T-helper 2 cell treated with Interferon-gamma antibody and Interleukin-4, amounts not matched to agents 100 ng/mL and 5 ng/mL, for 36 hours (primary cell): ENCODE measurements around the gene ZMIZ1. TPM values are rescaled to one million over a fixed set of nuclear protein-coding genes. Genes with fewer than 3 reads are reported as not detected.

Experiments
- intact Hi-C: fragments of 100-400 bp; cut with micrococcal nuclease; formaldehyde crosslinking; loops from one replicate; pipeline ENCODE4 v1.15.1; 2023
- total RNA-seq: library from RNA; stranded (reverse); gene quantifications from 2 replicates; pipeline ENCODE4 v1.2.3, GENCODE V29; 2022

ZMIZ1 gene
- total RNA-seq, 1 donor from 2014 or later = 45.8 TPM

DNA sequence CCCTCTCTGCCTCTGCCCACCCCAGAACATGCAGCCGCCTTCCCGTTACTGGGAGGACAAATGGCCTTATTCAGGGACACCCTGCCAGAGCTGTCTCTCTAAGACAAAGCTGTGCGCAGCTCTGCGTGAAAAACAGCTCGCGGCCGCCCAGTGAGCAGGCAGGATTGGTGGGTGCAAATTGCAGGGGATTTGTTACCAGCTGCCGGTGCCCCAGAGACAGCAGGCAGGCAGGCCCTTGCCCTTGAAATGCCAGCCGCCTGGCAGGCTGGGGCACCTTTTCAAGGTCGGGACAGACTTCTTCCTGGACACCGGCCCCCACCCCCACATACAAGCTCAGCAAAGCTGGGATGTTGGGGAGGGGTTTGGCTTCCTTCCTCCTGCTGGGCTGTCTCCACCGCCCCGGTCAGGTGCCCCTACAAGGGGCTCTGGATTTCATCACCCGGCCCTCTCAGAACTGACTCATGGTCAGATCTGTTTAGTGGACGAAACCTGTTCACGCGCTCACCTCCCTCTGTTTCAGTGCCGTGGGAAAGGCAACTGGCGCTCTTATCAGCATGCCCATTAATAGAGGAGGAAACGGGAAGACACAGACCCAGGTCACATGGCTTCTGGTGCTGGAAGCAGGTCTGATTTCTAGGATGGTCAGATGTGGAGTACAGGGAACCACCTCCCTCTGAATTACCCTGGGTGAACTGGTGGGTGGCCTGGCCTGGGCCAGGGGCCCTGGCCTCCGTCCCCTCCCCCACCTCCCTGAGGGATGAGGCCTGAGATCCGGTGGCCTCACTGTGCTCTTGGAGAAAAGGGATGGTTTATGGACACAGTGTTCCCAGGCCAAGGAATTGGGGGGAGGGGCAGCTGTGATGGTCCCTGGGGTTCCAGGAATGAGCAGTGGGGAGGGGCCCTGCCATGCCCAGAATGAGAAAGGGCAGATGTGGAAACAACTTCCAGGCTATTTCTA, 154.6 kb downstream of the ZMIZ1 start:
- intact Hi-C loops = no loop called here

DNA sequence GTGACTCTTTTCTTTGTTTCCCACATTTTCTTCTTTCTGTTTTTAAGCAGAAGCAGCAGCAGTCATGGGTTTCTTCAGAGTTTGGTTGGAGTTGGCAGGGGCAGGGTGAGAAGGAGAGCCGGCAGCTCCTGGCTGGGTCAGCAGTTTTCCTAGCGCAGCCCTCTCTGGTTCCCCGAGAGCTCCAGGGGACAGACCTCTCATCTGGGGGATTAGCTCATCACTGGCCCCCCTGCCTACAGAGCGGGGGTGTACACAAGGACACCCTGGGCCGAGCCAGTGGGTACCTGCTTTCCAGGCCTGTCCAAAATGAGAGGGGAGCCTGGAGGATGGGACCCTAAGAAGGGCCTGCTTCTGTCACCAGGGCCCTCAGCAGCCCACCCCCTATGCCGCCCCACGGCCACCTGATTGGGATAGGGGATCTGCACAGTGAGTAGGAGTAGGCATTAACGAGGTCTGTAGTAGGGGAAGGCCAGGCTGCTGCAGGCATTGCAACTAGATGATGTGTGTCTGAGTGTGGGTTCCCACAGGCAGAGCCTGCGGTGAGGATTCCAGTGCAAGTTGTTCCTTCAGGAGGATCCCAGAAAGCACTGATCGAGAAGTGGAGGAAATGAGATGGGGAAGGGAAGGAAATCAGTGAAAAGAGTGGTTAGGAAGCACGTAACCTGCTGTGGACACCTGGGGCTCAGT, 155.6 kb downstream of the ZMIZ1 start:
- intact Hi-C loops = no loop called here

DNA sequence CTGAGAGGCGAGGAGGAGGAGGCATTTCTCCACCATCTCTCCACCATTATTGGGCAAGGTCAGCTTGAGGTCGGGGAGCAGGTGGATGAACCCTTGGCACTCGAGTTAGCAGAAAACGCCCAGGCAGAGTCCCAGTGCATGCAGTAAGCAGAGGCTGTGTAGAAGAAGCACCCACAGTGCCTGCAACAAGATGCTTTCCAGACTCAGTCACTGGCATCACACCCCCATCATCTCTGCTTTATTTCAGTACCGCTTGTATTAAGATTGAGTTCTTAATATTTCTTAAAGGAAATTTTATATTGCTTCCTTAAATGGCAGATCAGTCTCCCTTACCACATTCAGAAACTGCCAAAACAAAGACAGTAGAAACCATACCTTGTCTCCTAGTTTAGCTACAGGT, 156.2 kb downstream of the ZMIZ1 start:
- intact Hi-C loops = no loop called here

DNA sequence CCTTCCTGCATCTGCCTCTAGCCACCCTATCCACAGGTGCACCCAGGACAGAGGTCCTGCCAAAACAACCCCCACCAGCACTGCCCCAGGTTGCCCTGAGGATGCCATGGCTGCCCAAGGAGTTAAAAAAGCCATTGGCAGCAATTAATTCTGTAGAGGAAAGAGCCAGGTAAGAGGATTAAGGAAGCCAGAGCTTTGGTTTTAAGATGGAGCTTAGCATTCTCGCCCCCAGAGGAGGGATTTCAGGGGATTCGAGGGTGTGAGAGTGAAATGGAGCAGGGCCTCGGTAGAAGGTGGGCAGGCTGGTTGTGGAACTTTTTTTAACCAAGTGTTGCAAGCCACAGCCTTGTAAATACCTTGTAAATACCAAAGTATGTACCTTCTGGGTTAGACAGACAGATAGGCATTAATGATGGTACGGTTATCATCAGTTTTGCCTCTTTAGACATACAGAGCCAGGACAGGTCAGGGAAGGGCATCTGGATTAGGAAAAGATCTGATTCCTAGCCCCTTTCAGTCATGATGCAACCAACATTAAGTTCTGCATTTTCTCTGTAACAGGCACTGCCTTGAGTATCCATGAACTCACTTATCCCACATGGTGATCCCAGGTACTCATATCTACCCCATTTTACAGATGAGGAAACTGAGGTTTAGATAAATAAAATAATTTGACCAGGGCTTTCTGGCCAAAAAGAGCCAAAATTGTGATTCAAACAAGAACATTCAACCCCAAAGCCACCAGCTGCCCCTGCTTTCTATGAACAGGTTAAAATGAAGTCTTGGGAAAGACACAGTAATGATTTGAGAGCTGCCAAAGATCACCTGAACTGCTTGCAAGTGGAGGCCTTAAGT, 157.9 kb downstream of the ZMIZ1 start:
- intact Hi-C loops = no loop called here

DNA sequence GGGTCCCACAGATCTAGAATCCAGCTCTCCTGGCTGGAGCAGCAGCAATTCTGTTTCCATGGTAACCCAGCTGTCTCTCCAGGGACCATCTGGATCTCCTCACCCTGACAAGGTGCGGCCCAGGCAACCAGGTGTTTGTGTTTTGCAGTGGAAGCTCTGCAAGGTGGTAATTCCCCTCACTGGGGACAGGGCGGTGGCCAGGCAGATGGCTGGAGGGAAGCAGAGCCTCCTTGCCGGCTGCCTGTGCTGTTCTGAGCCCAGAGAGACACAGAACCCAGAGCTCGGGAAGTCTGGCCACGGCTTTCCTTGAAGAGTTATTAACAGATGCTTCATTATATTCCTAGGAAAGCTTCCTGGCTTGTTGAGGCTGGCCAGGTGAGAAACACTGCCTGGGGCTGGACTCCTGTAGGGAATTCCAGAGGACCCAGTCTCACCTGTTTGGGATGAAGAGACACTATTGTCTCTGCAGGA, 160.3 kb downstream of the ZMIZ1 start:
- intact Hi-C loops = no loop called here

DNA sequence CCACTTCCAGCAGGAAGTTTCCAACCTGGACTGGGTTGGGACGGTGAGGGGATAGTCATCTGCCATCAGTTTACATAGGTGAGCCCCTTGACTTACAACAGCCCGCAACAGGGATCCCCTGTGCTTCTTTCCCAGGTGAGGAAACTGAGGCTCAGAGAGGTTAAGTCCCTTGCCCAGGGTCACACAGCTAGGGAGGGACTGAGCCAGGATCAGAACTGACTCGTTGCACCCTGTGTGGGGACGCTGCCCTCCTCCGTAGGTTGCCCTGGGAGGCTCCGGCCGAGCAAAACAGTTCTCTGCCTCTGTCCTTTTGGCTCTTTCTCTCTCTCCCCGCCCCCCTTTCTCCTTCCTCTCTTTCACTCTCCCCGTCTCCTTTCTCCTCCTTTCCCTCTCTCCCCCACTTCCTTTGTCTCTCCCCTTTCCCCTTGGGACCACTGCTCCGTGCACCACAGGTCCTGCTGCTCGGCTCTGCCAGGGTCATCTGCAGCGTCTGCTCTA, 161.1 kb downstream of the ZMIZ1 start:
- intact Hi-C loops = no loop called here

DNA sequence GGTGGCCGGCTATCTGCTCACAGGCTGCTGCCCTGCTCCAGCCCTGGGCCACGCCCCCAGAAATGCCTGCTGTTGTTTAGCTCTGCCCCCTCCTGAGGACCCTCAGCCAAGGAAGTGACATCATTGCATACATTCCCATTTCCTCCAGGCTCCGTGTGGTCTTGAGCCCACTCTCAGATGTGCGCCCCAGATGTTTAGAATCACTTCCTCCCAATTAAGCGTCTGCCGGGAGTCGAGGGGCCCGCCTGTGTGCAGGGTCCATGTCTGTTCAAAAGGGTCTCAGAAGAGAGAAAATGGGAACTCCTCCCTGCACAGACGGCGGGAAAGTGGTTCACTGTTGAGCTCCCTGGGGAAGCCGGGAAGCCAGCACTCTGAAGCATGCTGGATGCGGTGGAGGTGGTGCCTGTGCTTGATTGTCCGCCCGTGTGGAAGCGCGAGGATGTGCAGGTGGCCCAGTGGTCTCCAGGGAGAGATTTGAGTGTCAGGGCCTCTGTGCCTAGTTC, 161.6 kb downstream of the ZMIZ1 start:
- intact Hi-C loops = no loop called here

DNA sequence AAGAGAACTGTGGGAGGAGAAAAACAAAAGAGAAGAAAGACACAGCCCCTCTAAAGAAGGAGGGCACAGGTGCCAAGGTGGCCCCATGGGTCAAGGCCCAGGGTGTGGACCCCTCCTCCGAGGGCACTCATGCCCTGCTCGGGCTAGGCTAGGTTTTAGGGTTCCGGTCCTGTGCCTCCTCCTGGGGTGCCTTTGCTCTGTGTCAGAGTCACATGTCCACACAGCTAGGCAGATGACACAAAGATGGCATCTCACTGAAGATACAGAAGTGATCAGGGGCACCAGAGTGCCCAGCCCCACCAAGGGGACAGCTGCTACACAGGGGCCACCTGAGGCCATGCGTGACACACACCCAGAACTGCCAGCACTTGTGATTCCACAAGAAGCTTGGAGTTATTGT, 162.1 kb downstream of the ZMIZ1 start:
- intact Hi-C loops = no loop called here

DNA sequence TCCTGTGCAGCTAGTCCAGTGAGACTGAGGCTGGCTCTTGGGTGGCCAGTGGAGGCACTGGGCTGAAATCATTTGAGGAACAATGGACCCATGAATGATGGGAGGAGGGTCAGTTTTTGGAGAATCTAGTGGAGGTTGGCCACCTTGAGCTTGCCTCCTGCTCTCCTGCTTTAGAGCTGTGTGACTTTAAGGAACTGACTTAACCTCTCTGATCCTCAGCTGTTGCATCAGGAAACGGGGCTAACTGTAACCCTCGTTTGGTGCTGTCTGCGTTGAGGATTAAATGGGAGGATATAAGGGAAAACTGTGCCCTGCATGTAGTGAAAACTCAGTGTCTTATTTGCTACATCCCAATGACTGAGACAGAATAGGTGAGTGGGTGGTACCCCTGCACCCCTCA, 163.1 kb downstream of the ZMIZ1 start:
- intact Hi-C loops = no loop called here

DNA sequence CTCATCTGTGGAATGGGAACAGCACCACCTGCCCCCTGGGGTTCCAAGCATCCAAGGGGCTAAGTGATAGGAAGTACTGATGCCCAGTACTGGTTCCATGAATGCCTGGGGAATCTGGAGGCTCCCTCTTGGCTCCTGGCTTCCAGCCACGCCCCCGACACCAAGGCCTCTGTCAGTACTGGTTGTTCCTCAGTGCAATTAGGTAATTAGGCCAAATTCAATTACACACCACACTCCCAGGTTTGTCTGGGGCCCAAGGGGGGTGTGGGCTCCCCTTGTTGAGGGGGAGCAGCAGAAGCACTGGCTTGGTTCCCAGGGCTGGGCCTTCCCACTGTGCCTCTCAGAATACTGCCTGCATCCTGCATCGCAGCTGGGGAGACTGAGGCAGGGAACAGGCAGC, 164.1 kb downstream of the ZMIZ1 start:
- intact Hi-C loops = no loop called here

DNA sequence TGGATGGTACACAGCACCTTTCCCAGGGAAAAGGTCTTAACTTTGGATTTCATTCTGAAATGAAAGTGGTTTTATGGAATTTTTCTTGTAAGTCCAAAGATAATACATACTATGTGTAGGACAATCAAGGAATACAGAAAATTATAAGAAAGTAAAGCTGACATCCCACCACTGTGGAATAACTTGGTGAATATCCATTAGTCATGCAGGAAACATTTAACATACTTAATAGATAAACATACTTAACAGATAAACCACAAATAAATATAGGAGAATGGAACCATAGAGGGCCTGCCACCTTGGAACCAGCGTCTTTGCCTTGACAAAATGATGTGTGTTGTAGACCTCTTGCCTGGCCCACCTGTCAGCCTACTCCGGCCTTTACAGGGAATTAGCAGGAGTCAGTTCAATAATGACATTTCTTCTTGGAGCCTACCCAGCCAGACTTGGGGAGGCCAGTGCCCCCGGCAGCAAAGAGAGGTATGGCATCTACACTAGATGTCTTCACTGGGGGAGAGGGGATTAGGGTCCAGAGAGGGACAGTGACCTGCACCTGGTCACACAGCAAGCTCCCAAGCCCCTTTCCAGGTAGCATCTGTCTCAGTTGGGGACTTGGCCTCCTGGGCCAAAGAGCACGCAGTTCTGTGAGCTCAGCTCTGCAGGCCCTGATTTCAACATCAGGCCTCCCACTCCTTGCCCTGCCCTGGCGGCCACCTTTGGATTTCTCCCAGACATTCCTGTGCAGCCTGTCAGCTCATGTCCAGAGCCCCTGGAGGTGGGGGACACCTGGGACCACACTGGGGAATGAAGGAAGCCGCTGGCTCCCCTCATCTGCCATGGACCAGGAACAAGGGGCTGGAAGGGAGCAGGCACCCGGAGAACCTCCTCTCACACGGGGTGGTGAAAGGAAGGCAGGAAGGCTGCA, 165.9 kb downstream of the ZMIZ1 start:
- intact Hi-C loops = no loop called here

DNA sequence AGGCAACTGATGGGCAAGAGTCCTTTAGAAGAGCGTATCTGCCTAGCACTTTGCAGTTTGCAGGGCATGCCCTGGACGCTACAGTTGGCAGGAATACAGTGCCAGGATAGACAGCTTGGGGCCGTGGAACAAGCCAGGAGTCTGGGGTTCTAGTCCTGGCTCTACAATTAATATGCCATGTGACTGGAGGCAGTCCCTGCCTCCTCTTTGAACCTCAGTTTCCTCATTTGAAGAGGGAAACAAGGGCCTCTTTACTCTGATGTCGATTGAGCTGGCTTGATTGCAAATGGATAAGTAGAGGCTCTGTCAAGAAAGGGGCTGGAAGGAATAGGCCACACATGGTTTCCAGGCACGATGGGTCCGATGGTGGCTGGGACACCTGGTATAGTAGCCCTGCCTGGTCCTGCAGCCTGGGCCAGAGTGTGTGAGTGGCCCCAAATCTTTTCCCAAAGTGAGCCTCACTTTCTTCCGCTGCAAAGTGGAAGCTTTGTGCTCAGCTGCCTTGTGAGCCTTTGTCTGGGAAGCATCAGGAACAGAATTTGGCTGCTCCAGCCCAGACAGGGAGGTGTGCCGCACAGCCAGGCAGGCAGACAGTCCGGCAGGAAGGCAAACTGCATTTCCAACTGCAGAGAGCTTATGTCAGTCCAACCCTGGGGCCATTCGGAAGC, 167.1 kb downstream of the ZMIZ1 start:
- intact Hi-C loops = no loop called here

DNA sequence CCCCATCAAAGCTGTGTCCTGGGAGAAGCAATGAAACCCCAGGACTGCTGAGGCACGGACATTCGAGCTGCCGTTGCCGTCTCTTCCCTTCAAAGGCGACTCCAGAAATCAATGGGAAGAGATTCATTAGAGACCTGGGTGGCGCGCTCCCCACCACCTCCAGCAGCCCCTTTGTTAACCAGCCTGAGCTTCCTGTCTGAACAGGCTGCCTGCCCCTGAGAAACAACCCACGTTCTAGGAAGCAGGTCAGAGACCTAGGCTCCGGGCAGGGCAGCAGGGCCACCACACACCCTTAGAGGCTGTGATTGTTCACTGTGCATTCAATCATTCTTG, 167.6 kb downstream of the ZMIZ1 start:
- intact Hi-C loops = no loop called here

DNA sequence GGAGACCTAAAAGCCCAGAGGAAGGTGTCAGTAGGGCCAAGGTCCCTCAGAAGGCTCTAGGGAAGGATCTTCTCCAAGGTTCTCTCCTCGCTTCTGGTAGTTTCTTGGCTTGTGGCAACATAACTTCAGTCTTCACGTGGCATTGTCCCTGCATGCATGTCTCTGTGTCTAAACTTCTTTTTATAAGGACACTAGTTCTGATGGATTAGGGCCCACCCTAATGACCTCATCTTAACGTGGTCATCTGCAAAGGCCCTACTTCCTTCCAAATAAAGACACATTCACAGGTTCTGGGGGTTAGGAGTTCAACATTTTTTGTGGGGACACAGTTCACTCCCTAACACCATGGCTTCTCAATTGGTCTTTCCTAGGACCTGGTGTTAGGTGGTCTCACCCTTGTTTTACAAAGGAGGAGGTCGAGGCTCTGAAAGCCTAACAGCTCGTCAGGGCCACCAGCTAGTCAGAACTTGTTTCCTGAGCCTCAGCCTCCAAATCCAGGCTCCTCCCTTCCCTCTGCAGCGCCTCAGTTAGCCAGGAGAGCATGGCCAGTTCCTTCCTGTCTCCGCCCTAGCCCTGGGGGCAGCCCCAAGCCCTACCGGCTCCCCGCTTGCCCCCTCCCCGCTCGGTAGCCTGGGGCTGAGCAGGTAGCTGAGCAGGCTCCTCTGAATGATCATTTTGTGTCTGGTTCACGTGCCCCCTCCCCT, 168.8 kb downstream of the ZMIZ1 start:
- intact Hi-C loops = no loop called here

DNA sequence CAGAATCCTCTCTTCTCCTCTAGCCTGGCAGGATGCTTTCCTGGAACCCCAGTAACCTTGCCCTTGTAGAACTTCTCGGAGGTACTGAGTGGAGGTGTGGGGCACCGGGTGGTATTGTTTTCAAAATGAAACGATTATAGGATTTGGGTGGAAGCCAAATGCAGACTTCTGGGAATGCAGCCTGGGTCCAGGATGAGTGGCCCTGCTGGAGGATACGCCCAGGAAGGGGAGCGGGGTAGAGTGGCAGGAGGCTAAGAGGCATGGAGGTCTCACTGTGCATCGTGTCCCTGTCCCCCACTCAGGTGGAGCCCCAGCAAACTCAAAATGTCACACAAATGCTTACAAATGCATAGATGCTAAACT, 169.4 kb downstream of the ZMIZ1 start:
- intact Hi-C loops = no loop called here

DNA sequence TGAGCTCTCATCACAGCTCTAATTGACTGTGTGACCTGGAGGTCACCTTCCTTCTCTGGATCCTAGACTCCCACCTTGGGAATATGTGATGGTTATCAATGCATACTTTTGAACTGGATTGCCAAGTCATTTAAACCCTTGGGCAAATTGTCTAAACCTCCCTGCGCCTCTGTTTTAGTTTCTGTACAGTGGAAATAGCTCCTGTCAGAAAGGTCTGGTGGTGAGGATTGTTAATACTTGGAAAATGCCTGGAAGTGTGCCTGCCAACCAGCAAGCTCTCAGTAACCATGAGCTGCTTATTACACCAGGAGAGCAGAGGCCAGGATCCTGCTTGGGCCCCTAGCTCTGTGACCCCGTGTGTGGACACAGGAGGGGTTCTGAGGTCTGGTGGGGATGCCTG, 169.8 kb downstream of the ZMIZ1 start:
- intact Hi-C loops = no loop called here

DNA sequence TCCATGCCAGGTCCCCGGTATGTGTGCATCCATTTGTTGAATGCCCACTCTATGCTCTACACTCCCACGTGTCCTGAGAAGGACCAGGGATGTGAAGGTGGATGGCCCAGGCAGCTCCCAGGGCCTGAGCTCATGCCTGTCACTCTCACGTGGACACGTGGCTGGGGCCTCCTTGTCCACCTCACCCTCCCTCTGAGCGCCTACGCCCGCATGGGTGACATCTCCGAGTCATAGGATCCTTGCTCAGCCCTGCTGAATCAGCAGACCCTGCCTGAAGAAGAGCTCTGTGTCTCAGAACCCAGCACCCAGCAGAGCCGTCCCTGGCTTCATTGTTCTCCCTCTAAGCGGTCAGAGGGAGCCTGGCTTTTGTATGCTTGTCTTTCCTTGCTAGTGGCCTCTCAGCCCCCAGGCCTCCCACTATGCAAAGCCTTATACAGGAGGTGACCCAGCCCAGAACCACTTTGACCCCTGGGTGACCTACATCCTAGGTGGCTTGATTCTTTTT, 170.6 kb downstream of the ZMIZ1 start:
- intact Hi-C loops = no loop called here

DNA sequence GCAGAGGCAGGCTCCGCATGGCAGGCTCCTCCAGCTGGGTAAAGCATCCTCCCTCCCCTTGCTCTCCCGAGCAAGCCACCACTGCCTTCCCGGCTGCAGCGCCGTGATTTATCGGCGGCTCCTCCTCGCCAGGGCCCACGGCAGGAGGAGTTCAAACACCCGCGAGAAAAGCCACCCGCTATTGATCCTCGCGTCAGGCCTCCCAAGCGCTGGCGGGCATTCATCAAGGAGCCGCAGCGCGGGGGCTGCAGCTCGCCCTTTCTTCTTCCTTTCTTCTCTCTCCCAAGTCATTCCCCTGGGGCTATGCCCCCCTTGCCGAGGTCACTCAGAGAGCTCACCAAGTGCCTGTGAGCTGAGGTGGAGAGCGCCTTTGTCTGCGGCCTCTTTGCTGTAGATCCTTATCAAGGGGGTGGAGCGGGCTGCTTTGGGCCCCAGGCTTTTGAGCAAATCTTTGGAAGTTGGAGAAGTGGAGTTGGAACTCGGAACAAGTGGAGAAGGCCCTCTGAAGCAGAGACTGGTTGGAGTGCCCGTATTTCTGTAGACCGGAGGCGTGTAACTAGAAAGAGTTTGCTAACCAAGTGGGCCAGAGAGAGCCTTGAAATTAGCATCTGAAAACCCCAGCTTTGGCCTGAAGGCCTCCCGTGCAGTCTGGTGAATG, 171.3 kb downstream of the ZMIZ1 start:
- intact Hi-C loops = loop anchor here (5.0 to 10.0 kb wide), 3 partner anchors 268 to 1225 kb away; partner anchors contain the start of gene RPS24
